HepG2 (cell line): Measurements from ENCODE around the gene VNN1.

Experiments used
- EP300 ChIP-seq, 3 experiments: sonication (generic) in 1 of 3; formaldehyde crosslinking in 1 of 3; IDR thresholded peaks; 2 replicates each; pipeline versions ENCODE4 v1.5.1 to v1.6.1; 2011 to 2020; ENCODE audit warnings: low read depth in 2 of 3, low read length in 2 of 3, borderline replicate concordance in 1 of 3, improper control_type of control experiment in 1 of 3, mild to moderate bottlenecking in 1 of 3, missing genetic modification reagents in 1 of 3, moderate library complexity in 1 of 3
- MEIS1 ChIP-seq: sonication (generic); formaldehyde crosslinking; IDR thresholded peaks from 2 replicates; pipeline ENCODE4 v1.9.0; 2021; ENCODE audit warnings: mild to moderate bottlenecking, missing genetic modification reagents, moderate library complexity, borderline replicate concordance
- TEAD3 ChIP-seq: optimal IDR thresholded peaks from 2 replicates; pipeline ENCODE3; 2016; ENCODE audit warnings: borderline replicate concordance
- TF ChIP-seq, protein P1 (sequence below): IDR thresholded peaks from 2 replicates; pipeline ENCODE4 v1.6.1; 2012; ENCODE audit warnings: inconsistent platforms
- TF ChIP-seq, protein P2 (sequence below): IDR thresholded peaks from 2 replicates; pipeline ENCODE4 v1.6.1; 2016; ENCODE audit warnings: mild to moderate bottlenecking, missing biosample characterization, missing genetic modification reagents

DNA sequence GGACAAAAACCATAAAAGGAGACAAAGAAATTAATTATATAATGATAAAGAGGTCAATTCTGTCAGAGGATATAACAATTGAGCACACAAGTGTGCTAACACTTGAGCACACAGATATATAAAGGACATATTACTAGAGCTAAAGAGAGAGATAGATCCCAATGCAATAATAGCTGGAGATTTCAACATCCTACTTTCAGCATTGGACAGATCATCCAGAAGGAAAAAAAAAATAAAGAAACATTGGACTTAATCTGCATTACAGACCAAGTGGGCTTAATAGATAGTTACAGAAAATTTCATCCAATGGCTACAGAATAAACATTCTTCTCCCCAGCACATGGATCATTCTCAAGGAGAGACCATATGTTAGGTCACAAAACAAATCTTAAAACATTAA, 9.9 kb downstream of the VNN1 start:
- TF ChIP-seq, protein P1, sequence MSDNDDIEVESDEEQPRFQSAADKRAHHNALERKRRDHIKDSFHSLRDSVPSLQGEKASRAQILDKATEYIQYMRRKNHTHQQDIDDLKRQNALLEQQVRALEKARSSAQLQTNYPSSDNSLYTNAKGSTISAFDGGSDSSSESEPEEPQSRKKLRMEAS: no peak
- TF ChIP-seq MEIS1 (CRISPR knock-in tag) (no peak), TEAD3 (no peak), EP300 (IDR thresholded peaks at IDR 0.05; ENCODE audit: low read depth in 2 of 2, low read length in 2 of 2) (no peak), EP300 (CRISPR knock-in tag; IDR thresholded peaks at IDR 0.05; ENCODE audit: borderline replicate concordance) (no peak)
- TF ChIP-seq, protein P2, sequence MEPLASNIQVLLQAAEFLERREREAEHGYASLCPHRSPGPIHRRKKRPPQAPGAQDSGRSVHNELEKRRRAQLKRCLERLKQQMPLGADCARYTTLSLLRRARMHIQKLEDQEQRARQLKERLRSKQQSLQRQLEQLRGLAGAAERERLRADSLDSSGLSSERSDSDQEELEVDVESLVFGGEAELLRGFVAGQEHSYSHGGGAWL (CRISPR knock-in tag): no peak
